Stimulated activated CD4-positive, alpha-beta T cell treated with anti-CD3 and anti-CD28 coated beads, Interleukin-12 subunit alpha, Interleukin-12 subunit beta, amount 100 ng/mL, for 24 hours (primary cell): ENCODE results near the gene FAM209B.
"Not testable (repeated sequence)": the region's sequence is repeated elsewhere in the genome, so short reads cannot be mapped to it uniquely, and the experiment has no call there.

Source experiments
- DNase-seq, 2 experiments: peaks; one replicate each; pipeline ENCODE4 v3.0.0-alpha.2; 2020; ENCODE audit warnings: low read depth in 2 of 2

Gene FAM209B

DNA sequence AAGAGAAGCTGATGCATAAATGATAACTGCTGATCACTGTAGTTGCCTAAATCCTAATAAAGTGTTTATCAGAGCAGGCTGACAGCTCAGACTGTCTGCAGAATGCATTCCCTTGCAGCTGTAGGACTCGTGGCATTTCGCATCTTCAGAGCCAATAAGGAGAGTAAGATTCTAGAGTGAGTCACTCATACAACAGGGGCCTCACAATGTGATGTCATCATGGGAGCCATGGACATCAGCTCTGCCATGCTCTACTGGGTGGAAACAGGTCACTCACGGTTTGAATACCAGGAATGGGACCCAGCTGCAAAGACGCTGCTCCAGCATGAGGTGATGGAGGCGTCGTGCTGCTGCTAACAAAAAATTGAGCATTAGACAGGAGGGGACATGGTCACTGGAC lies 7.4 kb downstream of the FAM209B start:
- DNase-seq, result no peak

DNA sequence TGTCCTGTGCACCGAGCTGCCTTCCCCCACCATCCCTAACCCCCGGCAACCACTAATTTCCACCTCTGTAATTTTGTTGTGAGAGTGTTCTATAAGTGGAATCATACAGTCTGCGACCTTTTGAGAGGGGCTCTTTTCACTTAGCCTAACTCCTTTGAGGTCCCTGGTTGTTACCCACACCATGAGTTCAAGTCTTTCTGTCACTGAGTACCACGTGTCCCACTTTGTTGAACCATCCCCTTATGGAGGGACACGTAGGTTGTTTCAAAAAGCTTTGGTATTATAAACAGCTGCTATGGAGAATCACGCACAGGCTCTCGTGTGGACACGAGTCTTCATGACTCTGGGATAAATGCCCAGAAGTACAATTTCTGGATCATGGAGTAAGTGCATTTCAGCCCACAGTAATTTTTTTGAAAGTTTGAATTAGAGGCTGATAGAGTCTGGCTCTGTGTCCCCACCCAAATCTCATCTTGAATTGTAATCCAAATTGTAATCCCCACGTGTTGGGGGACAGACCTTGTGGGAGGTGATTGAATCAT lies 9.5 kb downstream of the FAM209B start:
- no peak for DNase-seq

DNA sequence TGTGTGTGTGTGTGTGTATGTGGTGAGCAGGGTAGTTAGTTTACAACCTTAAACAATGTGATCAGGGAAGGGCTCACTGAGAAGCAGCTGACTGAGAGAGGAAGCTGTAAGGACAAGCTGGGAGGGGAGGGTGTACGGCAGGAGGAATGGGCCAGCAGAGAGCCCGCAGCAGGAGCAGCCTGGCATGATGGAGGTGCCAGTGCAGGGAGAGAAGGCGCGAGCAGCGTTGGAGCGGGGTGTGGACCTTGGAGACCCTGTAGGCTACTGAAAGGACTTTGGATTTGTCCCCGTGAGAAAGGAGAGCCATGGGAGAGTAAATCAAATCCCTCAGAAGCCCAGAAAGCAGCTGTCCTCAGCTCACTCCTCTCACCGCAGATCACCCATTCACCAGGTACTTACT lies 18.5 kb downstream of the FAM209B start:
- DNase-seq, result no peak

DNA sequence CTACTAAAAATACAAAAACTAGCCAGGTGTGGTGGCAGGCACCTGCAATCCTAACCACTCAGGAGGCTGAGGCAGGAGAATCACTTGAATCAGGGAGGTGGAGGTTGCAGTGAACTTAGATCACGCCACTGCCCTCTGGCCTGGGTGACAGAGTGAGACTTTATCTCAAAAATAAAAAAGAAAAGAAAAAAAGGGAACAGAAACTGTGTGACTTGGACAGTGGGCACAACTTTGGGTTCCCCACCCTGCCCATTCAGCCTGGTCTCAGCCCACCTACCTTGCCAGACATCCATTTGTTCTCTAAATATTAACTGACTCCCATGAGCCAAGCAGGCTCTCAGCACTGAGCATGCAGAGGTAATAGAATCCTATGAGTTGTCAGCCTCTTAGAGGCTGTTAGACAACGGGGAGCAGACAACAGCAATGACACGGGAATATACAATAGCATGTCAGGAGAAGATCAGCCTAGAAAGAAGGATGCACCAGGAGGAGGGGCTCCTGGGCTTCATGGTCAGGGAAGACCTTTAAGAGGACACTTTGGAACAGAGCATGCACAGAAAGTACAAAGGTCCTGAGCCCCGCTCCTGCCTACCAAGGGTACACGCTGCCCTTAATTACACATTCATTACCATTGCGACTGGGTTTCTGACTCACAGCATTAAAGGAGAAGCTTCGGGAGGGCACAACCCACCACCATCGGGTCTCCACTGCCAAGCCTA lies 20.0 kb downstream of the FAM209B start:
- no peak for DNase-seq

DNA sequence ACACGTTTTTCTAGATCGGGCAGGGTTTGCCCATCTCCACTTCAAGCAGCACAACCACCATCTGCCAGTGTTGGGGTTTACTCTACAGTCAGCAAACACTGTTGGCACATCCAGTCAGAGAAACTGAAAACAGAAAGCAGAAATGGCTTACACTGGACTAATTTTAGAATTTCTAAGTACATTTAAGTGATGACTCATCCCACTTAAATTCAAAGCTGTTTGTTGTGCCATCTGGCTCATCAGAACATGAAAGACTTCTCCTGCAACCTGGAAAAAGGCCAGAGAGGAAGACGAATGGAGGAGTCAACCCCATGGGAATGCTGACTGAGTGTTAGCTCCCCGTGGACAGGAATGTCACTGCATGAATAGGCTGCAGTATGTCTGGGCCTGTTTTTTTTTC lies 21.8 kb downstream of the FAM209B start:
- no peak for DNase-seq

DNA sequence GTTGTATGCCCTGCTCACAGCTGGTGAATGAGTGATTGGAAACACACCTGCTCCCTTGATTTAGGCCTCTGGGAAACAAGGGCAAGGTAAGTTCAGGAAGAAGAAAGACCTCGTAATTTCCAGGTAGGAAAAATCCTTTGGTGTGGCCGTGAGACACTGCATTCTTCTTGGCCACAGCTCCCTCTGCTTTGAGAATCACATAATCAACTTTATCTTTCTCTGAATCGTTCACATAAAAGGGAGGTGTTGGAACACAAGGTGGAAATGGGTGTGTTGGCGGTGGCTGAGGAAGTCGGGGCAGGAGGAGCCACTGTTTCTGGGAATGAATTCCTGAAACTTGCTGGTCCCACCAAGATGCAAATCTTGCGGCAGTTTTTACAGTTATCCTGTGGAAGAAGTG lies 25.9 kb downstream of the FAM209B start:
- no peak for DNase-seq

DNA sequence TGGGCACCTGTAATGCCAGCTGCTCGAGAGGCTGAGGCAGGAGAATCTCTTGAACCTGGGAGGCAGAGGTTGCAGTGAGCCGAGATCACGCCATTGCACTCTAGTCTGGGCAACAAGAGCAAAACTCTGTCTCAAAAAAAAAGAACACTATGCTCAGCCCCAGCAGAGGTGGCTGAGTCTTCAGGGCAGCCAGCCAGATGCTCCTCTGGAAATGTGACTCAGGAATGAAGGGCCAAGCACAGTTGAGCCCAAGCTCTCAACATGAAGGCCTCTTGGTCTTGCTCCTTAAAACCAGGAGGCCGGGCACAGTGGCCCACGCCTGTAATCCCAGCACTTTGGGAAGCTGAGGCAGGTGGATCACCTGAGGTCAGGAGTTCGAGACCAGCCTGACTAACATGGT lies 31.5 kb downstream of the FAM209B start:
- DNase-seq, result not testable (repeated sequence)

DNA sequence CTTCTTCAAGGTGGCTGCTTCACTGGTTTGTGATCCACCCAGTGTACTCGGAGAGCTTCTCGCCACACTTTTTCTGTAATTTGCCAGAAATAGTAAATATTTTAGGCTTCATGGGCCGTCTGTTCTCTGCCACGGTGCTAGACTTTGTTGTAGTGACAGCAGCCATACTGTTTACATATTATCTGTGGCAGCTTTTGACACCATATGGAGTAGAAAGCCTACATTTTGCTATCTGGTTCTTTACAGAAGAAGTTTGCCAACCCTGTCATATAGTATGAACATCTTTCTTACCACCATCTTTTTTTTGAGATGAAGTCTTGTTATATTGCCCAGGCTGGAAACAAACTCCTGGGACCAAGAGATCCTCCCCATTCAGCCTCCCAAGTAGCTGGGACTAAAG lies 32.5 kb downstream of the FAM209B start:
- DNase-seq, result no peak

DNA sequence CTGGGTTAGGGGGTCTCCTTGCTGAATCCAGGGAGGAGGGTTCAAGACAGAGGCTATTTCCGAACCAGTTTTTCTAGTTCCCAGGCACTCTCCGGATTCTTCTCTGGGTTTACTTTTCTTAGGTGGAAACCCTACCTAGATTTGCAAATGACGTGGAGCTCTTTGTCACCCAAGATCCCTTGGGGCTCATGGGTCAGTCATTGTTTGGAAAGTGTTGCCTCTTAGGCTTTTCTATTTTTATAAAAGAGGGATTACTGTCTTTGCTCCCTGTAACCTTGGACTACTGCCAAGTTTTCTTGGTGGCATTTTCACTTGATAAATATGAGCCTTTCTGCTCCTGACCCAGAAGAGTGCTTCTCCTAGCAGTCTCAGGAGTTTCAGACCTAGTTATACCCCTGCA lies 33.6 kb downstream of the FAM209B start:
- no peak for DNase-seq

DNA sequence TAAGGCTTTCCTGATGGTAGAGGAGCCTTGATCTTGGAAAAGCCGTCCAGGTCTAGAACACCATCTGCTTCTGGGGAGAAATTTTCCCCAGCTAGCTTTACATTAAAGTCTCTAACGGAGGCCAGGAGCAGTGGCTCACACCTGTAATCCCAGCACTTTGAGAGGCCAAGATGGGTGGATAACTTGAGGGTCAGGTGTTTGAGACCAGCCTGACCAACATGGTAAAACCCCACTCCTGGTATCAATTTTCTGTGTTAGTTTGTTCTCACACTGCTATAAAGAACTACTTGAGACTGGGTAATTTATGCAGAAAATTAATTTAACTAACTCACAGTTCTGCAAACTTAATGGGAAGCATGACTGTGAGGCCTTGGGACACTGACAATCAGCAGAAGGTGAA lies 37.8 kb downstream of the FAM209B start:
- no peak for DNase-seq

DNA sequence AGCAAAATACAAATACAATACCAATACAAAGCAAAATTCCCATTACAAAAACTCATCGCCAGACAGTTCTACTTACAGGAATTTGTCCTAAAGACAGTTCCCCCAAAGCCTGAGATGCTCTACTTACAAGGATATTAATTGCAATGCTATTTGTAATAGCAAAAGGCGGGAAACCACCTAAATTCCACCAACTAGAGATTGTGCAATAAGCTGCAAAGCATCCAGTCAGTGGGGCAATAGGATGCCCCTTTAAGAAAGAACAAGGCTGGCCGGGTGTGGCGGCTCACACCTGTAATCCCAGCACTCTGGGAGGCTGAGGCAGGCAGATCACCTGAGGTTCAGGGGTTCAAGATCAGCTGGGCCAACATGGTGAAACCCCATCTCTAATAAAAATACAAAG lies 39.1 kb downstream of the FAM209B start:
- DNase-seq, result no peak

DNA sequence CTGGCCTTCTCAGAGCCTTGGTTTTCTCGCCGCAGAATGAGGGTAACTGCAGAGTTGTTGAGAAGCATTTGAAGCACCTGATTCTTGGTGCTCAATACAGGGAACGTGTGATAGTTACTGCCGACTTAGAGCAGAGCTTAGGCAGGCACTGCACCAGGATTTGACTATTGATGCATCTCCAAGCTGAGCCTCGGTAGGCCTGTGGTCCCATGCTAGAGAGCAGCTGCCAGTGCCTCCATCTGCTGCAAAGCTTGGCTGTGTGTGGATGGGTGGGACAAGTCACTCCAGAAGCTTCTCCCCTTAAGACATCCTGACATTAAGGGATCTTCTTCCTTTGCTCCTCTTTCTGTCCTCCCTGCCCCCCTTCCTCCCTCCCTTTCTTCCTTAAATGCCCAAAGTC lies 40.9 kb downstream of the FAM209B start:
- no peak for DNase-seq

DNA sequence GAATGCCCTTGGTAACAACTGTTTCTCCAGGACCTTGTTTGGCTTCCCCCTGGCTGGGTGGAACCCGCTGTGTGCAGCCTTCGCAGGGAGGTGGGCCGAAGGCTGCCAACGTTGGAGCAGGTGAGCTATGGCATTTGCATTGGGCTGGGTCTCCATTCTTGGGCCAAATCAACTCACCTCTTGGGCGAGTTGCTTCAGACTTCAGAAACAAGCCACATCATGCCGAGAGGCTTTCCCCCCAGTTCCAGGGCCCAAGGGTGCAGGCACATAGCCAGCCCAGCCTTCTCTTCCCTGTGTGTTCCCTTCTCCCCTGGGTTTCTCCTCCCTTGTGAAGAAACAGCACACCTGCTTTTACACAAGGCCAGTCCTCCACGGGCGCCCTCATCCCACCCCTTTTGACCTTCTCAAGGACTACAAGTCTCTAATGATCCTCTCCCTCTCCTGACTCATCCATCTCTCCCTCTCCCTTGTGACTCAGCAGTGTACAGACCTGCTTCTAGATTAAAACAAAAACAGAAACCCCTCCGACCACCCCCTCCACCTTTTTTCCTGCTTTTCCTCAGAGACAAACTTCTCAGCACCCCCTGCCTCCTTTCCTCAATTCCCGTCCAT lies 41.6 kb downstream of the FAM209B start:
- no peak for DNase-seq

DNA sequence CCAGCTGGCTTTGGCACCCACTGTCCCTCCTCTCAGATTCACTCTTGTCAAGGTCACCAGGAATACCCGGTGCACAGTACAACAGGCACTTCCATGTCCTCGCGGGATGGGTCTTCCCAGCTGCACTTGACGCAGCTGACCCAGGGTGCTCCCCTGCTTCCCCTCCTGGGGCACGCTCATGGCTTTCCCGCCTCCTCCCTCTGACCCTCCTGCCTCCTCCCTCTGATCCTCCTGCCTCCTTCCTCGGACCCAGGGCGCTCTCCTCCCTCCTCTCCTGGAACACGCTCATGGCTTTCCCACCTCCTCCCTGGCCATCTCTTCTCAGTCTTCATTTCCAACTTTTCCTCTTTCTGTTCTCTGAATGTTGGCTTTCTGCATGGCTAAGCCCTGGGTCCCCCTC lies 42.1 kb downstream of the FAM209B start:
- DNase-seq, result no peak

DNA sequence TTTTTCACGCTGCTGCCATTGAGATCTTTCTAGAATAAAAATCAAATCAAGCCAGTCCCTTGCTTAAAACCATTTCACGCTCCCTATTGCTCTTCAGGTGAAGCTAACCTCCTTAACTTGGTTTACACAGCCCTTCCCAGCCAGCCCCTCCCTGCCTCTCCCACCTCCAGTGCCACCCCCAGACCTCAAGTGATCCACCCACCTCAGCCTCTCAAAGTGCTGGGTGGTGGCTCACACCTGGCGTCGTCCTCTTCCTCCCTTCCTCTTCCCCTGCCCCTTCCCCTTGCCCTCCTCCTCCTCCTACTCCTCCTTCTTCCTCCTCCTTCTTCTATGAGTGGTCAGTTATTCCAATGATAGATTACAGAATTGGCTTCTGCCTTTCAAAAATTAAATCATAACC lies 42.9 kb downstream of the FAM209B start:
- no peak for DNase-seq

DNA sequence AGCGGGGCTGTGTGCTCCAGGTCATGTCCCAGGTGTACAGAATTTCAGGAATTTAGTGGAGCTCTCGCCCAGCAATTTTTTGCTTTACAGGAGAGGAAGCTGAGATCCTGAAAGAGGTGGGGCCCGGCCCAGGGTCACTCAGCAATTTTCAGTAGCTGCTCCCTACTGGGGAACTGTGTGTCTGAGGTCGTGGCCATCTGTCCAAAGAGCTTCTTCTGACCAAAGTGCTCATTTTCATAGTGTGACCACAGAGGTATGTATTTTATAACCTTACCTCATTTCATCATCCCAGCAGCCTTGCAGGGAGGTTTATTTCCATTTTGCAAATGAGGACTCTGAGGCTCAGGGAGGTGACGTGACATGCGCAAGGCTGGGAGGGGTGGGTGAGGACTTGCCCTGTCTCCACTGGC lies 46.3 kb downstream of the FAM209B start:
- DNase-seq, result no peak

DNA sequence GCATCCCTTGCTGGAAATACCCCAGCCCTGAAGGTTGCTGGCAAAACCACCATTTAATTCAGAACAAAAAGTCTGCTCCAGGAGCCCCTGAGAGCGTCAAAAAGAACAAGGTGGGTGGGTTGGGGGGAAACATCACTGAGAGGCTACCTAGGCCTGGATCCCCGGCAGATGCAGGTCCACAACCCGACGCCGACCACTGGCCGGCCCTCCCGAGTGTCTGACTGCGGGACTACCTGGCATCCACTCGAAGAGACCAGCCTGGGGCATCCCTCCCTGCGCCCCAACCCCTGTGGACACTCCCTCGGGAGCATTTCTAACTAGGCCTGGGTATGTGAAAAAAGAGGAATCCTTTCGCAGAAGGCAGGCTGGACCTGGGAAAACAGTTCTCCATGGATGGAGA lies 47.2 kb downstream of the FAM209B start:
- DNase-seq, result no peak

DNA sequence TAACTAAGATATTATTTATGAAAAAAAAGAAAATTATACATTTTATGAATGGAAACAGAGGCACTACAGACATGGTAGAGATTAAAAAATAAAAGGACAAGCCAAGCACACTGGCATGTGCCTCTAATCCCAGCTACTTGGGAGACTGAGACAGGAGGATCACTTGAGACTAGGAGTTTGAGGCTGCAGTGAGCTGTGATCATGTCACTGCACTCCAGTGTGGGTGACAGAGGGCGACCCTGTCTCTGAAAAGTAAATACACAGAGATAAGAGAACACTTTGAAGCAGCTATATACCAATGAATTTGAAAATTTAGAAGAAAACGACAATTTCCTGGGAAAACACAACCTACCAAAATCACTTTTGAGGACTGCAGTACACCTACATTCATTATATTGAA lies 48.7 kb downstream of the FAM209B start:
- no peak for DNase-seq

DNA sequence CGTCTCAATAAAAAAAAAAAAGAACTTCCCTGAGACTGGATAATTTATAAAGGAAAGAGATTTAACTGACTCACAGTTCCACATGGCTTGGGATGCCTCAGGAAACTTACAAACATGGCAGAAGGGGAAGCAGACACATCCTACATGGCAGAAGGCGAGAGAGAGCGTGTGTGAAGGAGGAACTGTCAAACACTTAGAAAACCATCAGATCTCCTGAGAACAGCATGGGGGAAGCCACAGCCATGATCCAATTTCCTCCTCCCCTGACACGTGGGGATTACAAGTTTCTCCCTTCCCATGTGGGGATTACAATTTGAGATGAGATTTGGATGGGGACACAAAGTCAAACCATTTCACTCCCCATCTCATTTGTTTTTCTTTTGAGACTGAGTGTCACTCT lies 49.5 kb downstream of the FAM209B start:
- no peak for DNase-seq

DNA sequence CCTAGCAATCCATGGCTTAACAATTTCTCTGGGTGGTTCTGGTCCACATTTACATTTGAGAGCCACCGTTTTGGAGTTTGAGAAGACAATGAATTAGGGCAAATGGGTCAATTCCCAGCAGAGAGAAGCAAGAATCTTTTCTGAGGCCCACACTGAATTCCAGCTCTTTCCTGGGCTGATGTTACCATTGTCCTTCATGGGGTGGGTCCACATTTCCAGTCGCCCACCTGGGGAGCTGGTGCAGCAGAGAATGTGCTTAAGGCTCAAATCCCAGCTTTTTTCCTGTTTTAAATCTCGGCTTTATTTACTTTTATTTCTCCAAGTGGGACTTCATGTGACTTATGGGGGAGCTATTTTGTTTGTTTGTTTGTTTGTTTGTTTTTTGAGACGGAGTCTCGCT lies 51.9 kb downstream of the FAM209B start:
- DNase-seq, result no peak
